ENCODE measurements around the gene KCNC1. TPM values are rescaled to one million over a fixed set of nuclear protein-coding genes. Genes with fewer than 3 reads are reported as not detected.

Gene KCNC1
- total and polyA plus RNA-seq, 2 of the 4 experiments (the other 2 are of a cell fraction), result 0.03 TPM; not detected in 1

DNA sequence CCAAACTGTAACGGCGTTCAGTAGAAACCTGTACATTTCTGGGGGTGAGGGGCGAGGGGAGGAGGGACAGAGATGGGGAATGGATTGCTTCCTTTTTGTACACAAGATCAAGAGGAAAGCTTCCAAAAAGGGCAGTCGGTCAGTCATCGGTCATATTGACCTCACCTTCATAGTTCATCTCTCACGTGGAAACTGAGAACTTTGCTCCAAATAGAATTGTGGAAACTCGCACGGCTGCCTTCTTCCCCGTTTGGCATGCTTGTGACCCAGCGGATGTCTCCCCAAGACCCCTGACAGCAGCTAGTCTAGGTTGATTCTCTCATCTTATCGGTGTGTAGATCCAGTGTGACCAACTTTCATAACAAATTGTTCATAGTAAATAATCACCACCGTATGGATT lies 47.6 kb downstream of the KCNC1 start:
- ATAC-seq (ENCODE audit: low read depth), result no peak

More for the DNA sequence above, 47.6 kb downstream of the KCNC1 start:
- DNase-seq, result no peak
- no peaks in the 10 kb centered on the region; the same call in 1 of the 2 replicates for H3K27me3 ChIP-seq (ENCODE audit: control insufficient read depth, insufficient read depth, low read length)
- no peak overlapping the region for H3K14ac ChIP-seq (replicated peaks; ENCODE audit: low read depth, low read length)
- no peak overlapping the region for H4K8ac ChIP-seq (ENCODE audit: low read depth in 2 of 2, low read length in 2 of 2)
- H3K56ac ChIP-seq (ENCODE audit: extremely low read depth, insufficient read depth, low read length), result no peak overlapping the region
- H3K9me3 ChIP-seq (ENCODE audit: control insufficient read depth, insufficient read depth, low read length), result no peaks in the 10 kb centered on the region
- intact Hi-C loops (cut with micrococcal nuclease) (no loop called here), dilution Hi-C loops (cut with HindIII; ENCODE audit: low sequenced_read_pairs, unreplicated experiment) (no loop called here), in situ Hi-C loops (cut with MboI; ENCODE audit: low sequenced_read_pairs) (no loop called here)
- H3K4me3 ChIP-seq (ENCODE audit: insufficient read depth, low read depth, low read length), result no peak overlapping the region
- ChIA-PET CTCF (interaction anchor here (0.9 kb wide), 1 partner anchor 161 kb away, joined by 3 read pairs; no protein-coding TSS in a partner anchor), POLR2A (ENCODE audit: unreplicated experiment) (no interaction called here)
- H3K9ac ChIP-seq (ENCODE audit: low read depth, low read length), result no peak overlapping the region
- BruUV-seq (replicated peaks), result no TSS peak
- H4K5ac ChIP-seq (ENCODE audit: low read depth, low read length), result no peak overlapping the region
- no peak overlapping the region for H2BK5ac ChIP-seq (ENCODE audit: low read depth, low read length, poor library complexity, severe bottlenecking)
- TF ChIP-seq MAFK (IDR thresholded peaks at IDR 0.05; ENCODE audit: low read depth, low read length) (no peak), CHD1 (IDR thresholded peaks at IDR 0.05; ENCODE audit: low read depth, low read length) (no peak), POLR2A (IDR thresholded peaks at IDR 0.05; ENCODE audit: low read depth, low read length) (no peak), RAD21 (IDR thresholded peaks at IDR 0.05; ENCODE audit: low read length) (no peak), MXI1 (IDR thresholded peaks at IDR 0.05; ENCODE audit: borderline replicate concordance, low read depth, low read length) (no peak), BHLHE40 (IDR thresholded peaks at IDR 0.05; ENCODE audit: low read depth, low read length) (no peak), MAZ (IDR thresholded peaks at IDR 0.05; ENCODE audit: borderline replicate concordance, low read depth, low read length) (no peak), SMC3 (IDR thresholded peaks at IDR 0.05; ENCODE audit: low read depth, low read length) (no peak), NFE2L2 (IDR thresholded peaks at IDR 0.05; ENCODE audit: low read depth, low read length) (no peak), CEBPB (IDR thresholded peaks at IDR 0.05; ENCODE audit: low read depth, low read length) (no peak), USF2 (IDR thresholded peaks at IDR 0.05; ENCODE audit: low read depth, low read length) (no peak), FOS (IDR thresholded peaks at IDR 0.05; ENCODE audit: low read depth, low read length) (no peak), RCOR1 (IDR thresholded peaks at IDR 0.05; ENCODE audit: insufficient replicate concordance, low read length) (no peak)
- TF ChIP-seq, protein P1, sequence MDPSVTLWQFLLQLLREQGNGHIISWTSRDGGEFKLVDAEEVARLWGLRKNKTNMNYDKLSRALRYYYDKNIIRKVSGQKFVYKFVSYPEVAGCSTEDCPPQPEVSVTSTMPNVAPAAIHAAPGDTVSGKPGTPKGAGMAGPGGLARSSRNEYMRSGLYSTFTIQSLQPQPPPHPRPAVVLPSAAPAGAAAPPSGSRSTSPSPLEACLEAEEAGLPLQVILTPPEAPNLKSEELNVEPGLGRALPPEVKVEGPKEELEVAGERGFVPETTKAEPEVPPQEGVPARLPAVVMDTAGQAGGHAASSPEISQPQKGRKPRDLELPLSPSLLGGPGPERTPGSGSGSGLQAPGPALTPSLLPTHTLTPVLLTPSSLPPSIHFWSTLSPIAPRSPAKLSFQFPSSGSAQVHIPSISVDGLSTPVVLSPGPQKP (IDR thresholded peaks at IDR 0.05; ENCODE audit: borderline replicate concordance, low read depth, low read length), result no peak
- H2BK120ac ChIP-seq (ENCODE audit: low read depth, low read length), result no peak overlapping the region
- H3K23ac ChIP-seq (ENCODE audit: low read depth, low read length), result no peak overlapping the region
- H4K91ac ChIP-seq (ENCODE audit: insufficient read depth, low read depth, low read length), result no peak overlapping the region
- WGBS, 2 experiments (ENCODE audit: extremely low coverage in 2 of 2, insufficient read length in 1 of 2), result 100% methylated on average over 1 of the region's 12 CpGs; no CpG with 5 or more reads in 1 of the 2 experiments
- H2AFZ ChIP-seq (replicated peaks; ENCODE audit: low read length, poor library complexity), result no peak overlapping the region
- H3K4me2 ChIP-seq (ENCODE audit: low read depth, low read length), result no peak overlapping the region
- H2AK9ac ChIP-seq (replicated peaks; ENCODE audit: low read depth, low read length, poor library complexity), result no peak overlapping the region
- no peak overlapping the region for H2AK5ac ChIP-seq (ENCODE audit: low read depth, low read length)
- H3K4ac ChIP-seq (ENCODE audit: low read depth, low read length), result no peak overlapping the region
- no peak overlapping the region for H2BK15ac ChIP-seq (ENCODE audit: low read depth, low read length)
- no peak overlapping the region for H2BK20ac ChIP-seq (ENCODE audit: low read depth, low read length)
- H3K36me3 ChIP-seq (ENCODE audit: control insufficient read depth, insufficient read depth, low read length), result no peaks in the 10 kb centered on the region
- H3K9me1 ChIP-seq (ENCODE audit: insufficient read depth, low read length), result peaks cover 9% of the 10 kb centered on the region; the same call in 1 of the 2 replicates
- peaks cover 7% of the 10 kb centered on the region for H3K4me1 ChIP-seq (ENCODE audit: control insufficient read depth, insufficient read depth, low read length)
- H3K79me1 ChIP-seq (ENCODE audit: low read depth in 1 of 2, low read length in 2 of 2), result no peaks in the 10 kb centered on the region
- no peak overlapping the region for H3K27ac ChIP-seq (ENCODE audit: insufficient read depth, low read length)
- H3K18ac ChIP-seq (ENCODE audit: low read depth, low read length), result no peak overlapping the region
- no peaks in the 10 kb centered on the region for H4K20me1 ChIP-seq (ENCODE audit: insufficient read depth, low read length)
